ENCODE measurements around the gene C12orf75. TPM values are rescaled to one million over a fixed set of nuclear protein-coding genes. Genes with fewer than 3 reads are reported as not detected.
A peak's percentile ranks its signal among the peaks of the same experiment; 100 is the strongest.

Gene C12orf75
- polyA plus RNA-seq (2013) = 92.3 and 94.7 TPM in 2 replicates

GRCh38 chr12:105330283-105330930 is at the start of gene C12orf75:
Gene C12orf75 (plus strand): TSS chr12:105330691. CDS start chr12:105330892, 201 bp downstream.
- H2AFZ ChIP-seq (ENCODE audit: insufficient read depth, low read length, poor library complexity) = peak within 1 kb of the TSS; percentile 71
- H3K4me1 ChIP-seq (ENCODE audit: control insufficient read depth in 1 of 2, insufficient read depth in 2 of 2, low read length in 2 of 2) = peaks cover 3 to 21% of the 10 kb centered on the region in 2 experiments
- peak within 1 kb of the TSS; percentile 39 for H4K12ac ChIP-seq (ENCODE audit: low read depth, low read length)
- H2AK5ac ChIP-seq (ENCODE audit: low read length) = no peak within 1 kb of the TSS
- peak within 1 kb of the TSS; percentile 6 for H3K27ac ChIP-seq (ENCODE audit: low read depth, low read length)
- peaks cover 3% of the 10 kb centered on the region for H3K79me2 ChIP-seq (ENCODE audit: control insufficient read depth, insufficient read depth, low read length, poor library complexity)
- peak within 1 kb of the TSS; percentile 90 for H3K4me2 ChIP-seq (ENCODE audit: low read length)
- H3K79me1 ChIP-seq (ENCODE audit: low read length) = peaks cover 5% of the 10 kb centered on the region
- H3K23ac ChIP-seq (ENCODE audit: low read length) = no peak within 1 kb of the TSS
- H3K4ac ChIP-seq (ENCODE audit: low read depth, low read length) = no peak within 1 kb of the TSS
- H3K18ac ChIP-seq (ENCODE audit: low read length) = peak within 1 kb of the TSS; percentile 69
- no peaks in the 10 kb centered on the region for H3K27me3 ChIP-seq (ENCODE audit: insufficient read depth, low read length)
- no peak within 1 kb of the TSS for H2BK12ac ChIP-seq (ENCODE audit: low read length)
- no peak within 1 kb of the TSS for H2BK5ac ChIP-seq (ENCODE audit: low read depth, low read length, poor library complexity)
- no peaks in the 10 kb centered on the region for H3K9me3 ChIP-seq (ENCODE audit: insufficient read depth, low read depth, low read length)
- peak within 1 kb of the TSS; percentile 81 for H3K14ac ChIP-seq (ENCODE audit: low read length)
- H4K8ac ChIP-seq (ENCODE audit: low read depth, low read length) = peak within 1 kb of the TSS; percentile 46
- H4K91ac ChIP-seq (ENCODE audit: low read depth, low read length) = peak within 1 kb of the TSS; percentile 4
- peak within 1 kb of the TSS; percentile 85 for H3K4me3 ChIP-seq (ENCODE audit: low read depth, low read length)
- no peaks in the 10 kb centered on the region for H3K36me3 ChIP-seq (ENCODE audit: control insufficient read depth in 1 of 2, insufficient read depth in 2 of 2, low read length in 2 of 2)
- peak; percentile 34 to 64 for DNase-seq
- peak within 1 kb of the TSS; percentile 82 for H3K9ac ChIP-seq (ENCODE audit: low read length)
- H2BK120ac ChIP-seq (ENCODE audit: insufficient read depth, low read length, poor library complexity) = peak within 1 kb of the TSS; percentile 61
- WGBS (ENCODE audit: extremely low coverage, insufficient coverage, insufficient read length) = no CpG with 5 or more reads among the region's 66 CpGs

- no peak for DNase-seq
- H3K23ac ChIP-seq (ENCODE audit: low read length) = no peak overlapping the region
- no peaks in the 10 kb centered on the region for H3K36me3 ChIP-seq (ENCODE audit: control insufficient read depth in 1 of 2, insufficient read depth in 2 of 2, low read length in 2 of 2)
- no peak overlapping the region for H3K27ac ChIP-seq (ENCODE audit: low read depth, low read length)
- H3K4me3 ChIP-seq (ENCODE audit: low read depth, low read length) = no peak overlapping the region
- no peaks in the 10 kb centered on the region for H3K9me3 ChIP-seq (ENCODE audit: insufficient read depth, low read depth, low read length)
- no peak overlapping the region for H2AK5ac ChIP-seq (ENCODE audit: low read length)
- H3K9ac ChIP-seq (ENCODE audit: low read length) = no peak overlapping the region
- no peaks in the 10 kb centered on the region for H3K79me1 ChIP-seq (ENCODE audit: low read length)
- WGBS (ENCODE audit: extremely low coverage, insufficient coverage, insufficient read length) = no CpG with 5 or more reads among the region's 6 CpGs
- H2AFZ ChIP-seq (ENCODE audit: insufficient read depth, low read length, poor library complexity) = no peak overlapping the region
- H4K8ac ChIP-seq (ENCODE audit: low read depth, low read length) = no peak overlapping the region
- H3K79me2 ChIP-seq (ENCODE audit: control insufficient read depth, insufficient read depth, low read length, poor library complexity) = no peaks in the 10 kb centered on the region
- no peak overlapping the region for H2BK5ac ChIP-seq (ENCODE audit: low read depth, low read length, poor library complexity)
- H2BK12ac ChIP-seq (ENCODE audit: low read length) = no peak overlapping the region
- no peak overlapping the region for H4K12ac ChIP-seq (ENCODE audit: low read depth, low read length)
- H3K14ac ChIP-seq (ENCODE audit: low read length) = no peak overlapping the region
- no peak overlapping the region for H3K18ac ChIP-seq (ENCODE audit: low read length)
- no peak overlapping the region for H3K4ac ChIP-seq (ENCODE audit: low read depth, low read length)
- H3K4me2 ChIP-seq (ENCODE audit: low read length) = no peak overlapping the region
- H3K27me3 ChIP-seq (ENCODE audit: insufficient read depth, low read length) = no peaks in the 10 kb centered on the region
- no peaks in the 10 kb centered on the region for H3K4me1 ChIP-seq (ENCODE audit: control insufficient read depth in 1 of 2, insufficient read depth in 2 of 2, low read length in 2 of 2)
- H4K91ac ChIP-seq (ENCODE audit: low read depth, low read length) = no peak overlapping the region
- no peak overlapping the region for H2BK120ac ChIP-seq (ENCODE audit: insufficient read depth, low read length, poor library complexity)
Observed at GRCh38 chr12:105280966-105281693, 49.4 kb upstream of the C12orf75 start.

DNA sequence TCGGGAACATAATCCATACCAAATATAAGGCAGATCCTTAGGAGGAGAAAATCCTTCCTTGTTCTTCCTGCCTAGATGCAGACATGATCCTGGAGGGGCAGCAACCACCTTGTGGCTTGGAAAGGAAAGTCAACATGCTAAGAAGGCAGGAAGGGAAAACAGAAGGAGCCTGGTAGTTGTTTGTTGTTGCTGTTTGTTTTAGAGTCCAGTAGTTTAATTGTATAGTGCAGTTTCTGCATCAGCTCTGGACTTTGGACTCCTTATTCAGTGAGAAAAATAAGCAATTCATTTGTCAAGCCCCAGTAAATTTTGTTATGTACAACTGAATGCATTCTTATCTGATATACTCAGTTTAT is 48.8 kb upstream of the C12orf75 start:
- H3K4me3 ChIP-seq (ENCODE audit: low read depth, low read length) = no peak overlapping the region
- H2AFZ ChIP-seq (ENCODE audit: insufficient read depth, low read length, poor library complexity) = no peak overlapping the region
- no peaks in the 10 kb centered on the region for H3K36me3 ChIP-seq (ENCODE audit: control insufficient read depth in 1 of 2, insufficient read depth in 2 of 2, low read length in 2 of 2)
- no peak overlapping the region for H3K23ac ChIP-seq (ENCODE audit: low read length)
- DNase-seq = no peak
- H3K4me1 ChIP-seq (ENCODE audit: control insufficient read depth in 1 of 2, insufficient read depth in 2 of 2, low read length in 2 of 2) = no peaks in the 10 kb centered on the region
- no peaks in the 10 kb centered on the region for H3K79me2 ChIP-seq (ENCODE audit: control insufficient read depth, insufficient read depth, low read length, poor library complexity)
- H3K27ac ChIP-seq (ENCODE audit: low read depth, low read length) = no peak overlapping the region
- no peak overlapping the region for H2BK12ac ChIP-seq (ENCODE audit: low read length)
- no peak overlapping the region for H2BK5ac ChIP-seq (ENCODE audit: low read depth, low read length, poor library complexity)
- WGBS (ENCODE audit: extremely low coverage, insufficient coverage, insufficient read length) = no CpG with 5 or more reads among the region's 1 CpG
- H2BK120ac ChIP-seq (ENCODE audit: insufficient read depth, low read length, poor library complexity) = no peak overlapping the region
- no peaks in the 10 kb centered on the region for H3K9me3 ChIP-seq (ENCODE audit: insufficient read depth, low read depth, low read length)
- no peak overlapping the region for H3K18ac ChIP-seq (ENCODE audit: low read length)
- H3K4me2 ChIP-seq (ENCODE audit: low read length) = no peak overlapping the region
- no peak overlapping the region for H2AK5ac ChIP-seq (ENCODE audit: low read length)
- no peaks in the 10 kb centered on the region for H3K79me1 ChIP-seq (ENCODE audit: low read length)
- H3K14ac ChIP-seq (ENCODE audit: low read length) = no peak overlapping the region
- no peak overlapping the region for H4K91ac ChIP-seq (ENCODE audit: low read depth, low read length)
- H4K8ac ChIP-seq (ENCODE audit: low read depth, low read length) = no peak overlapping the region
- no peak overlapping the region for H4K12ac ChIP-seq (ENCODE audit: low read depth, low read length)
- no peak overlapping the region for H3K9ac ChIP-seq (ENCODE audit: low read length)
- no peak overlapping the region for H3K4ac ChIP-seq (ENCODE audit: low read depth, low read length)
- H3K27me3 ChIP-seq (ENCODE audit: insufficient read depth, low read length) = no peaks in the 10 kb centered on the region

GRCh38 chr12:105285378-105285777 is 45.1 kb upstream of the C12orf75 start:
- no peak overlapping the region for H3K14ac ChIP-seq (ENCODE audit: low read length)

More at GRCh38 chr12:105285378-105285777, 45.1 kb upstream of the C12orf75 start:
- H2BK12ac ChIP-seq (ENCODE audit: low read length) = no peak overlapping the region
- H3K27ac ChIP-seq (ENCODE audit: low read depth, low read length) = no peak overlapping the region
- H3K4me3 ChIP-seq (ENCODE audit: low read depth, low read length) = no peak overlapping the region
- H3K4ac ChIP-seq (ENCODE audit: low read depth, low read length) = no peak overlapping the region
- H2AFZ ChIP-seq (ENCODE audit: insufficient read depth, low read length, poor library complexity) = no peak overlapping the region
- DNase-seq = no peak
- H3K4me2 ChIP-seq (ENCODE audit: low read length) = no peak overlapping the region
- H4K12ac ChIP-seq (ENCODE audit: low read depth, low read length) = no peak overlapping the region
- H3K4me1 ChIP-seq (ENCODE audit: control insufficient read depth in 1 of 2, insufficient read depth in 2 of 2, low read length in 2 of 2) = no peaks in the 10 kb centered on the region
- H4K91ac ChIP-seq (ENCODE audit: low read depth, low read length) = no peak overlapping the region
- no peaks in the 10 kb centered on the region for H3K79me1 ChIP-seq (ENCODE audit: low read length)
- H2AK5ac ChIP-seq (ENCODE audit: low read length) = no peak overlapping the region
- H2BK5ac ChIP-seq (ENCODE audit: low read depth, low read length, poor library complexity) = no peak overlapping the region
- H3K9me3 ChIP-seq (ENCODE audit: insufficient read depth, low read depth, low read length) = peaks cover 2% of the 10 kb centered on the region
- no peaks in the 10 kb centered on the region for H3K79me2 ChIP-seq (ENCODE audit: control insufficient read depth, insufficient read depth, low read length, poor library complexity)
- no peak overlapping the region for H3K23ac ChIP-seq (ENCODE audit: low read length)
- no peak overlapping the region for H4K8ac ChIP-seq (ENCODE audit: low read depth, low read length)
- H3K36me3 ChIP-seq (ENCODE audit: control insufficient read depth in 1 of 2, insufficient read depth in 2 of 2, low read length in 2 of 2) = no peaks in the 10 kb centered on the region
- H2BK120ac ChIP-seq (ENCODE audit: insufficient read depth, low read length, poor library complexity) = no peak overlapping the region
- no peaks in the 10 kb centered on the region for H3K27me3 ChIP-seq (ENCODE audit: insufficient read depth, low read length)
- H3K9ac ChIP-seq (ENCODE audit: low read length) = no peak overlapping the region
- no CpG with 5 or more reads among the region's 1 CpG for WGBS (ENCODE audit: extremely low coverage, insufficient coverage, insufficient read length)
- H3K18ac ChIP-seq (ENCODE audit: low read length) = no peak overlapping the region
